IPS-NIHi7 (cell line): ENCODE measurements around the gene CFAP46.
"Not testable (repeated sequence)": the region's sequence is repeated elsewhere in the genome, so short reads cannot be mapped to it uniquely, and the experiment has no call there.

ENCODE experiments used
- DNase-seq: peaks from one replicate; pipeline ENCODE4 v3.0.0; 2012; ENCODE audit warnings: mixed read lengths; ENCODE audit errors: extremely low spot score

Gene CFAP46

DNA sequence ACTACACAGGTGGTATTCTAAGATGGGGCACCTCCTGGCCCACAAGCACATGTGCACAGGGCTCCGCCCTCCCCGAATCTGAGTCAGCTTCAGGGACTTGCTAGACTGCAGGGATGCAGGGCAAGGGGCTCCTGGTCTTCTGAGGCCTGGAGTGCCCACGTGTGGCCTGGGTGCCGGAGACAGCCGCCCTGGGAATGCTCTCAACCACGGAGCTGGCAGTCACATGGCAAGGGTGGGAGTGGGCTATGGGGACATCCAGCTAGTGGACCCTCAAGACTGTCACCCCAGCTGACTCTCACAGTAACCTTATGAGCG lies 42.7 kb downstream of the CFAP46 start:
- no peak for DNase-seq

DNA sequence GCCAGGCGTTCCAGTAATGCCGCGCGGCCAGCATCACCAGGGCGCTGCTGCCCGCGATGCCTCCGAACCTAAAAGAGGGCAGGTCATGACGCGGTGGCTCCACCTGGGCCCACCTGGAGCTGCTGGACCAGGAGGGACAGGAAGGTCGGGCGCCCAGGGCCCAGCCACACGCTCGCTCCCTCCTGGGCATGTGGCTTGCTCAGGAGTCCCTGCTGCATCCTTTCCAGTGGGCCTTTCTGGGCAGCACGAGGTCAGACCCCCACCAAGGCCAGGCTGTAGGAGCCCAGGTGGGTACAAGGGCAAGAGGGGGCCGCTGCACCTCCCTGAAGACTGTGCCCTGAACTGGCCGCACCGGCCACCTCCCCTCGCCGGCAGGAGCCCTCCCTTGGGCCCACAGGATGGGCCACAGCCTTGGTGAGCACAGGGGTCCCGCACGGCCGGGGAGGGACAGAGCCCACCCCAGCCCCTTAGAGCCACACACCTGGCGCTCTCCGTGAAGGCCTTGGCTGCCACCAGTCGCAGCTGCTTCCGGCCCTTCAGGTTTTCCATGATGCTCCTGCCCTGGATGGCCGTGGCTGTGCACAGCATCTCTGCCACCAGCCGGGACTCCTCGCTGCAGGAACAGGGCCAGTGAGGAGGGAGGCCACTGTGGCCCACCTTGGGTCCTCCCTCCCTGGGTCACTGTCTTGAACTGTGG lies 43.2 kb downstream of the CFAP46 start:
- DNase-seq, result no peak

DNA sequence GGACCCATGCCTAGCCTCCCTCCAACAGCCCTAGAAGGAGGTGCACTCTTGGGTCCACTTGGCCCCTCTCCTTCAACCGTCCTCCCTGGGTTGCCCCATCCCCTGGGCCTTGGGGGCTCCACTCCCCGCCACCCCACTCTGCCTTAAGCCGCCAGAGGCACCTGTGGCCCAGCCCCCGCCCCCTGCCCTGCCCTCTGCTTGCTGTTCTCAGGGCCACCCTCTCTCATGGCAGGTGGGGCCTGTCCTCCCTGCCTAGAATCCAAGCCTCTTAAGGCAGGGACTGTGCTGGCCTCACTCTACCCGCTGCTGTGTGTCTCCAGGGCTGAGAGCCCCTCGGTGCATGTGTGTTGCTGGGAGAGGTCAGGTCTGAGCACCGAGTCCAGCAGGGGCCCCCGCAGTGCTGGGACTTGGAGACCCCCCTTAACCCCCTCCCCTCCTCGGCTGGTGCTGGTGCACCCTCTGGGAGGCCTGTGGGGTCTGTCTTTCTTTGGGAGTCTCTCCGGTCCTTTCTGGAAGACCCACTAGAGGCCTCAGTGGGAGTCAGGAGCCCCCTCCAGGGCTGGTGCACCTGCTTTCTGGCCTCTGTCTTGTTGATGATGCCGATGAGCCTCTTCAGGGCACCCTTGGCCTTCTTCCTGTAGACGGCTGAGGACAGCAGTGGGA lies 43.8 kb downstream of the CFAP46 start:
- no peak for DNase-seq

GRCh38 chr10:132897516-132898381 lies 44.6 kb downstream of the CFAP46 start:
- no peak for DNase-seq

GRCh38 chr10:132893786-132894185 lies 48.6 kb downstream of the CFAP46 start:
- DNase-seq, result peak; percentile 51

GRCh38 chr10:132893090-132893489 lies 49.3 kb downstream of the CFAP46 start:
- no peak for DNase-seq

DNA sequence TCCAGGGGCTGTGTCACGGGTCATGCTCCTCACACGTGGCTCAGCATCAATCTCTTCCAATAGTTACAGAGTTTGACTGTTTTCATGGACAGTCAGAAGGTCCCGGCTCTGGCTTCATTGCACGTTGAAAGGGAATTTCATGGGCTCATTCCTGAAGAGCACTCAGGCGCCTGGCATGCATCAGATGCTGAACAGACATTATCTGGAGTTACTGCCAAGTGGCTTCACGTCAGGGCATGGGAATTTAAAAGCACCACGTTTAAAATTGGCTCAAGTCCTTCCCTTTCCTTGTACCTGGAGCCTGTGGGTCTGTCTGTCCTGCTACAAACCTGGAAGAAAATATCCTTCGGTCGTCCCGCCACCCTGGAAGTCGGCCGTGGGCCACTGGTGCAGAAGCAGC lies 50.4 kb downstream of the CFAP46 start:
- no peak for DNase-seq

DNA sequence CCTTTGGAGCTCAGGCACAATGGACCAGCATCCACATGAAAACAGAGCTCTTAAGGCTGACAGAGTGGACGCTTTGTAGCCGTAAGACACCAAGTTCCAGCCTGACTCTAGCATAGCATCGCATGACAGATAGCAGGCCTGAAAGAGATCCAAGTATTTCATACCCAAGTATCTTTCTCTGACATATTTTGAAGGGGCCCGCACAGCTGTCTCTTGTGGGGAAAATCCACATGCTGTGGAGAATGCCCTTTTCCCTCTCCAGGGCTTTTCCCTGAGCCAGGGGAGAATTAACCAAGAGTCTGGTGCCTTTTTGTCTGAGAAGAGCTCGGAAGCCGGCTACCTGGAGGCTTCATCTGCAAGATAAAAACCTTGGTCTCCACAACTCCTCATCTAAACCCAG lies 51.0 kb downstream of the CFAP46 start:
- DNase-seq, result no peak

GRCh38 chr10:132890301-132890700 lies 52.1 kb downstream of the CFAP46 start:
- DNase-seq, result no peak

- no peak for DNase-seq
Observed at GRCh38 chr10:132889556-132889955, 52.8 kb downstream of the CFAP46 start.

- DNase-seq, result no peak
Observed at GRCh38 chr10:132888898-132889490, 53.4 kb downstream of the CFAP46 start.

GRCh38 chr10:132888446-132888845 lies 53.9 kb downstream of the CFAP46 start:
- DNase-seq, result not testable (repeated sequence)

DNA sequence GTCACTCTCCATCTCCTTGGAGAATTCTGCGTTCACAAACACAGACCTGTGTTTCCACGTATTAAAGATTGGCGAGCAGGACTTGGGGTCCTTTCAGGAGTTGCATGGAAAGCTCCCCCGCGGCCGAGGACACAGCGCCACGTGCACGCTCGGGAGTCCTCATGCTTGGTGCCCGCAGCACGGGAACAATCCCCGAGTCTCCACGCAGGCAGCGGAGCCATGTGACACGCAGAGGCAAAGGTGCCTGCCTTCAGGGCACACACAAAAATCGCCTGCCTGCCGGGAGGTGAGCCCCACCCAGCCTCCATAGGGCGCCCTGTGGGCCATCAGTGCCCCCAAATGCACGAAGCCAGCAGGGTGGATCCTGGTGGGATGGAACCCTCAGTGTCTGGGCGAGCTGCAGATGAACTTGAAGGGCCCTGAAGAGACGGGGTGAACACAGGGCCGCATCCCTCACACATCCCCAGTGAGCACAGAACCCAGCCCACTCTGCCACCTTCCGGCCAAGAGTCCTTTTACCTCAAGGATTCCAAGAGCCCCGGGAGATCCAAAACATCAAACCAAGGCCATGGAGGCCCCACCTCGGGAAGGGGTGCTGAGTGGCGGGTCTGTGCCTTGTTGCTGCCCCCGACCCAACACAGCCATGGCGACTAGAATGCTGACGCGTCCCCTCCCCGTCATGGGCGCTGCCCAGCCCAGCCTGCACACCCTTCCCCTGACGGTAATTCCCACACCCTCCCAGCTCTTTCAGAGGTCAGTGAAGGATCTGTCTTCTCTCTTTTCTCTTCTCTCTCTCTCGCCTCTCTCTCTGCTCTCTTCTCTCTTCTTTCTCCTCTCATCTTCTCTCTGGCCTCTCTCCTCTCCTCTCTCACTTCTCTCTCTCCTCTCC lies 55.9 kb downstream of the CFAP46 start:
- DNase-seq, result no peak

- no peak for DNase-seq
Observed at GRCh38 chr10:132885451-132886210, 56.7 kb downstream of the CFAP46 start.

- DNase-seq, result no peak
Observed at GRCh38 chr10:132884691-132885271, 57.6 kb downstream of the CFAP46 start.

DNA sequence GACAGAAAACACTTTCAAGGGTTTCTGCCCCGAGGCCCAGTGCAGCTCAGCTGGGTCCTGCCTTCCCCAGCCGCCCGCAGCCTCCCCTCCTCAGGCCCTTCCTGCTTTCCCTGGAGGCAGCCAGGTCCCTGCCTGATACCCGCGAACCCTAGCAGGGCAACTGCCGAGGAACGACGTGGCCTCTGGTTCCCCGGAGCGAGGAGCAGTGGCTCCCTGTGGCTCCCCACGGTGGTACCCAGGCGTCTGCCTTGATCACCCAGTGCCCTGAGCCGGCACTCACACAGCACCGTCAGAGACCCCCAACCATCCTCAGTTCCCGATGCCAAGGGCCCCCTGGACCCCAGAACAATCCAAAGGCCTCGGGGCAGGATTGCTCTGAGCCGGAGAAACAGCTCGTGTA lies 58.3 kb downstream of the CFAP46 start:
- DNase-seq, result no peak

DNA sequence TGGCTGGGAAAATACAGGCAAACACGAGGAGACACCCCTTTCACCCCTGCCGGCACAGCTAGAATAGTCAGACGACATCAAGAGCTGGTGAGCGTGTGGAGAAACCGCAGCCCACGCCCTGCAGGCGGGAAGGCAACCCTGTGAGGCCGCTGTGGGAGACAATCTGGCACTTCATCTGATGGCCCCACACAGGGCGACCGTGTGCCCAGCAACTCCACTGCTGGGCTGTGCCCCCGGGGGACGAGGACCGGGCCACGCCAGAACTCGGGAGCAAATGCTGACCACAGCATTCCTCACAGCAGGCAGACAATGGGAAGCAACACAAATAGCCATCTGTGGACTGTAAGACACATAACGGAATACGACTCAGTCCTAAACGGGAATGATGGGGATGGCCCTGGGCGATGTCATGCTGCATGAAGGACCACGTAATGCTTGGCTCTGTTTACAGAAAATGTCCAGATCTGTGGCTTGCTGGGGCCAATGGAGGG lies 58.9 kb downstream of the CFAP46 start:
- no peak for DNase-seq

DNA sequence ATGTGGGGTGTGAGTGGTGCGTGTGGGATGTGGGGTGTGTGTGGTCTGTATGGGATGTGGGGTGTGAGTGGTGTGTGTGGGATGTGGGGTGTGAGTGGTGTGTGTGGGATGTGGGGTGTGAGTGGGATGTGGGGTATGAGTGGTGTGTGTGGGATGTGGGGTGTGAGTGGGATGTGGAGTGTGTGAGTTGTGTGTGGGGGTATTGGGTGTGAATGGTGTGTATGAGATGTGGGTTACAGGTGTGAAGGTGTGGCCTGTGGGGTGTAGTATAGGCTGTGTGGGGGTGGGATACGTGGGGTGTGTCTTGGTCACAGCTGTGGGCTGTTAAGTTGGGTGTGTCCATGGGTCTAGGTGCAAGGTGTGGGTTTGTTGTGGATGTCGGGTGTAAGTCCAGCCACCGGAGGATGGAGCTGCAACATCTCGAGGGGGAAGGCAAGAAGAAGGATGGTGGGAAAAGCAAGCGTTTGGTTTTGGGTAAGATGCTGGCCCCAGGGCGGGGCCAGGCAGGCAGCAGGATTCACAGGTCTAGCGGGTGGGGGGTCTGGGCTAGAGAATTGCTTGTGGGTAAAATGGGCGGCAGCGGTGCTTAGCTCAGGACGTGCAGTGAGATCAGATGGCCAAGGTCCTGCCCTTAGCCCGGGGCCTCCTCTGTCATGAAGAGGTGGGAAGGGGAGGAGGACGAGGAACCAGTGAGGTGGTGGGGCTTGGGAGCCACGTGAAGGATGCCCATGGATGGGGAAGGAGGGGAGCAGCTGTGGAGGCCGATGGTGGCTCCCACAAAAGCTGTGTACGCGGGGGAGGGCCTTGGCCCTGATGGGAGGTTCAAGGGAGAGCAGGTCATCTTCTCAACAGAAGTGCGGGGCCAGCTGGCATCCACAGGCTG lies 60.1 kb downstream of the CFAP46 start:
- DNase-seq, result no peak
